ENCODE measurements around the gene LY6G6D. TPM values are rescaled to one million over a fixed set of nuclear protein-coding genes. Genes with fewer than 3 reads are reported as not detected.

LY6G6D gene
- total RNA-seq, 1 experiment from 2014 or later: not detected

DNA sequence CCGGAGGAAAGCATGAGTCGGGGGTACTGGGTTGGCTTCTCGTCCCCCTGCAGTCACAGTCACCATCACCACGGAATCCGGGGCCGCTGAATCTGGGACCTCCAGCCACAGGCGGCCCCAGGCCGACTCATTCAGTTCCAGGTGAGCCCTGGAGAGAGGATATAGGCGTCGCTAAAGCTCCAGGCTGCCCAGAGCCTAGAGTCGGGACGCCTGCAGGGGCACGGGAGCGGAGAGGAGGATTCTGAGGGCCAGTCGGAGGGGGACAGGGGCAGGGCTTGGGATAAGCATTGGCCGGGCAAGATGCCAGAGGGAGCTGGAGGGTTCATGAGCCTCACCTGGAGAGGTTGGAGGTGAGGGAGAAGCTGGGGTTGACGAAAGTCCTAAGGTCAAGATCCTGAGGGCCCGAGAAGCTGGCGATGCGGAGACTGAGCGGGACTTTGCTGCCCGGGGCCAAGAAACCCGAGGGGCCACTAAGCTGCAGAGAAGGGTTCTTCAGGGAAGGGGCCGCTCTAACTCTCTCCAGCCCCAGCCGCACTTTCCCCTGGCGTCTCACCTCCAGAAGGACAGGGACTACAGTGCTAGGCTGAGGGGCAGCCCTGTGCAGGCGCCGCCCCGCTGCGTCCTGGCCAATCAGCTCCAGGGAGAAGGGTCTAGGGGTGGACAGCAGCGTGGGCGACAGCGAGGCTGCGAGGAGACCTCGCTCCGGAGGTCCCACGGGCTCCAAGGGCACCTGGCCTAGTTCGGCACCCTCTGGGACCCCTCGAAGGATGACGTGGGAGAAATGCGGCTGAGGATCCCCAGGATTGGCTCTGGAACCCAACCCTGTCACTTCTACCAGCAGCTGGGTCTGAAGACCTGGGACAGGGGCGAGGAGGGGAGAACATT is 51.0 kb downstream of the LY6G6D start:
- CTCF ChIA-PET: interaction anchor here (0.6 kb wide), 1 partner anchor 47 kb away, joined by 3 read pairs; no protein-coding TSS in a partner anchor
- peaks cover 2% of the 10 kb centered on the region; the same call in 1 of the 2 replicates for H3K36me3 ChIP-seq (ENCODE audit: low read depth, low read length)
- H3K4me3 ChIP-seq (ENCODE audit: low read length): no peak overlapping the region
- H3K4me1 ChIP-seq (ENCODE audit: insufficient read depth, low read length): 0 out of 2 replicates have a peak, but pooled peaks cover 5% of the 10 kb centered on the region
- H3F3A ChIP-seq (ENCODE audit: low read length, unreplicated experiment): no peaks in the 10 kb centered on the region
- no peaks in the 10 kb centered on the region for H3K9me3 ChIP-seq (ENCODE audit: low read length)
- intact Hi-C loops (cut with micrococcal nuclease): loop anchor here (10.0 kb wide), 1 partner anchor 51 kb away; the partner anchor contains the start of gene LY6G6D
- ATAC-seq (no peak), DNase-seq (no peak)
- no TSS peak for BruUV-seq (replicated peaks)
- no peak overlapping the region for H2AFZ ChIP-seq (ENCODE audit: low read length)
- H3K27ac ChIP-seq (ENCODE audit: low read length): no peak overlapping the region
- H3K79me2 ChIP-seq (ENCODE audit: low read length): no peaks in the 10 kb centered on the region
- H4K20me1 ChIP-seq (ENCODE audit: low read length): no peaks in the 10 kb centered on the region
- POLR2A ChIA-PET (ENCODE audit: unreplicated experiment): no interaction called here
- H3K9ac ChIP-seq (ENCODE audit: low read length): no peak overlapping the region
- H3K27me3 ChIP-seq (ENCODE audit: low read length): no peaks in the 10 kb centered on the region
- H3K4me2 ChIP-seq (ENCODE audit: low read length): no peak overlapping the region
- TF ChIP-seq, protein P1, sequence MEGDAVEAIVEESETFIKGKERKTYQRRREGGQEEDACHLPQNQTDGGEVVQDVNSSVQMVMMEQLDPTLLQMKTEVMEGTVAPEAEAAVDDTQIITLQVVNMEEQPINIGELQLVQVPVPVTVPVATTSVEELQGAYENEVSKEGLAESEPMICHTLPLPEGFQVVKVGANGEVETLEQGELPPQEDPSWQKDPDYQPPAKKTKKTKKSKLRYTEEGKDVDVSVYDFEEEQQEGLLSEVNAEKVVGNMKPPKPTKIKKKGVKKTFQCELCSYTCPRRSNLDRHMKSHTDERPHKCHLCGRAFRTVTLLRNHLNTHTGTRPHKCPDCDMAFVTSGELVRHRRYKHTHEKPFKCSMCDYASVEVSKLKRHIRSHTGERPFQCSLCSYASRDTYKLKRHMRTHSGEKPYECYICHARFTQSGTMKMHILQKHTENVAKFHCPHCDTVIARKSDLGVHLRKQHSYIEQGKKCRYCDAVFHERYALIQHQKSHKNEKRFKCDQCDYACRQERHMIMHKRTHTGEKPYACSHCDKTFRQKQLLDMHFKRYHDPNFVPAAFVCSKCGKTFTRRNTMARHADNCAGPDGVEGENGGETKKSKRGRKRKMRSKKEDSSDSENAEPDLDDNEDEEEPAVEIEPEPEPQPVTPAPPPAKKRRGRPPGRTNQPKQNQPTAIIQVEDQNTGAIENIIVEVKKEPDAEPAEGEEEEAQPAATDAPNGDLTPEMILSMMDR (conservative IDR thresholded peaks at IDR 0.05; ENCODE audit: low read depth, low read length): no peak
- no peak for TF ChIP-seq EZH2 (IDR thresholded peaks at IDR 0.05; ENCODE audit: low read length, unreplicated experiment)
- no peak for TF ChIP-seq EZH2phosphoT487 (IDR thresholded peaks at IDR 0.05; ENCODE audit: borderline replicate concordance, low read length)
- no peaks in the 10 kb centered on the region for H3K9me2 ChIP-seq (replicated peaks; ENCODE audit: low read length)

DNA sequence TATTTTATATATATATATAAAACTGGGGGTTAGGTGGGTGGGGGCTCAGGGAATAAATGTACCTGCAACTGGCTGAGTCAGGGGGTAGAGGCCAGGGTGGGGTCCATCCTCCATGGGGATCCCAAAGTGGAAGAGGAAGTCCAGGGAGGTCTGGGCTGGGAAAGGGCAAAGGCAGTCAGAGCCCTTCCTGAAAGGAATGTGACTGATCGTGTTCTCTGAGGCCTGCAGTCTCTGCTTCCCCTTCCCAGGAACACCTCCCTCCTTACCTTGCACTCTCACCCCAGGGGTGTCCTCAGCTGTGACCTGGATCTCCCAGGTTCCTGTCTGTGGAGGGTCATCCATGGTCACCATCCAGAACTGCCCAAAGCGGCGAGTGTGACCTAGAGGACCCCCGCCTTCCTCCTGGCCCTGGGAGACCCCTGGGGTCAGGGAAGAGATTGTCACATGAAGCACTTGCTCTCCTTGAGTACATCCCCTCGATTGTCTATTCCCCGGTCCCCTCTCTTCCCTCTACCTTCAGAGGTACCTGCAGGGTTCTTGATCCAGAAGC is 52.0 kb downstream of the LY6G6D start:
- Histone ChIP-seq H3K27me3 (ENCODE audit: low read length) (no peaks in the 10 kb centered on the region), H3K4me2 (ENCODE audit: low read length) (no peak overlapping the region)
- no TSS peak for BruUV-seq (replicated peaks)

More for the DNA sequence above, 52.0 kb downstream of the LY6G6D start:
- Histone ChIP-seq H3K9ac (ENCODE audit: low read length) (no peak overlapping the region), H3K79me2 (ENCODE audit: low read length) (no peaks in the 10 kb centered on the region), H3K4me1 (ENCODE audit: insufficient read depth, low read length) (0 out of 2 replicates have a peak, but pooled peaks cover 5% of the 10 kb centered on the region), H3F3A (ENCODE audit: low read length, unreplicated experiment) (no peaks in the 10 kb centered on the region), H3K4me3 (ENCODE audit: low read length) (no peak overlapping the region), H4K20me1 (ENCODE audit: low read length) (no peaks in the 10 kb centered on the region), H3K27ac (ENCODE audit: low read length) (no peak overlapping the region), H3K9me3 (ENCODE audit: low read length) (no peaks in the 10 kb centered on the region), H3K36me3 (ENCODE audit: low read depth, low read length) (peaks cover 2% of the 10 kb centered on the region; the same call in 1 of the 2 replicates), H3K9me2 (replicated peaks; ENCODE audit: low read length) (no peaks in the 10 kb centered on the region), H2AFZ (ENCODE audit: low read length) (no peak overlapping the region)
- TF ChIP-seq EZH2 (IDR thresholded peaks at IDR 0.05; ENCODE audit: low read length, unreplicated experiment) (no peak), EZH2phosphoT487 (IDR thresholded peaks at IDR 0.05; ENCODE audit: borderline replicate concordance, low read length) (no peak)
- TF ChIP-seq, protein P1 (conservative IDR thresholded peaks at IDR 0.05; ENCODE audit: low read depth, low read length): no peak
- DNase-seq (no peak), ATAC-seq (no peak)
- ChIA-PET CTCF (no interaction called here), POLR2A (ENCODE audit: unreplicated experiment) (no interaction called here)
- intact Hi-C loops (cut with micrococcal nuclease): loop anchor here (10.0 kb wide), 1 partner anchor 52 kb away; the partner anchor contains the start of gene LY6G6D

Small RNA genes within 50 kb of the gene (microRNA-seq; reads per million reads assigned to microRNA genes)
- gene MIR4646 (ENCODE audit: unreplicated experiment): not detected

Other genes with a start within 250 kb of the LY6G6D start
- gene MICB, start 217.2 kb upstream of the LY6G6D start, total RNA-seq (2014; rRNA removed): 25.6 and 32.9 TPM in 2 replicates
- not detected in 2 replicates for gene MCCD1, start 186.4 kb upstream of the LY6G6D start, total RNA-seq (2014; rRNA removed)
- 410 and 465 TPM in 2 replicates for gene DDX39B, start 173.3 kb upstream of the LY6G6D start, total RNA-seq (2014; rRNA removed)
- 1.1 and 1.2 TPM in 2 replicates for gene ATP6V1G2, start 168.7 kb upstream of the LY6G6D start, total RNA-seq (2014; rRNA removed)
- 38.2 and 46.9 TPM in 2 replicates for gene NFKBIL1, start 167.7 kb upstream of the LY6G6D start, total RNA-seq (2014; rRNA removed)
- gene LTA, start 143.1 kb upstream of the LY6G6D start, total RNA-seq (2014; rRNA removed): not detected in 2 replicates
- not detected in 2 replicates for gene TNF, start 139.8 kb upstream of the LY6G6D start, total RNA-seq (2014; rRNA removed)
- gene LTB, start 132.9 kb upstream of the LY6G6D start, total RNA-seq (2014; rRNA removed): 1.5 TPM in 1 of 2 replicates, not detected in the other
- not detected in 2 replicates for gene LST1, start 129.1 kb upstream of the LY6G6D start, total RNA-seq (2014; rRNA removed)
- gene NCR3, start 122.3 kb upstream of the LY6G6D start, total RNA-seq (2014; rRNA removed): 0.26 TPM in 1 of 2 replicates, not detected in the other
- not detected in 2 replicates for gene AIF1, start 100.1 kb upstream of the LY6G6D start, total RNA-seq (2014; rRNA removed)
- 123 and 169 TPM in 2 replicates for gene PRRC2A, start 94.6 kb upstream of the LY6G6D start, total RNA-seq (2014; rRNA removed)
- 320 and 365 TPM in 2 replicates for gene BAG6, start 62.7 kb upstream of the LY6G6D start, total RNA-seq (2014; rRNA removed)
- 1.6 and 2.2 TPM in 2 replicates for gene APOM, start 59.5 kb upstream of the LY6G6D start, total RNA-seq (2014; rRNA removed)
- 26.3 and 33.2 TPM in 2 replicates for gene C6orf47, start 54.6 kb upstream of the LY6G6D start, total RNA-seq (2014; rRNA removed)
- gene GPANK1, start 50.4 kb upstream of the LY6G6D start, total RNA-seq (2014; rRNA removed): 11.8 and 14.9 TPM in 2 replicates
- 227 and 267 TPM in 2 replicates for gene CSNK2B, start 49.3 kb upstream of the LY6G6D start, total RNA-seq (2014; rRNA removed)
- 5.0 and 5.3 TPM in 2 replicates for gene LY6G5B, start 45.4 kb upstream of the LY6G6D start, total RNA-seq (2014; rRNA removed)
- 1.6 and 1.8 TPM in 2 replicates for gene LY6G5C, start 34.3 kb upstream of the LY6G6D start, total RNA-seq (2014; rRNA removed)
- gene ABHD16A, start 12.0 kb upstream of the LY6G6D start, total RNA-seq (2014; rRNA removed): 52.0 and 54.0 TPM in 2 replicates
- gene LY6G6F, start 8.5 kb upstream of the LY6G6D start, total RNA-seq (2014; rRNA removed): not detected in 2 replicates
- 0.22 TPM in 1 of 2 replicates, not detected in the other for gene LY6G6C, start 6.4 kb downstream of the LY6G6D start, total RNA-seq (2014; rRNA removed)
- not detected in 2 replicates for gene MPIG6B, start 8.0 kb downstream of the LY6G6D start, total RNA-seq (2014; rRNA removed)
- gene DDAH2, start 14.0 kb downstream of the LY6G6D start, total RNA-seq (2014; rRNA removed): 65.5 and 71.6 TPM in 2 replicates
- gene CLIC1, start 21.2 kb downstream of the LY6G6D start, total RNA-seq (2014; rRNA removed): 708 and 743 TPM in 2 replicates
- gene MSH5, start 24.7 kb downstream of the LY6G6D start, total RNA-seq (2014; rRNA removed): 22.7 and 23.0 TPM in 2 replicates
- gene SAPCD1, start 47.3 kb downstream of the LY6G6D start, total RNA-seq (2014; rRNA removed): 4.2 and 6.0 TPM in 2 replicates
- gene VWA7, start 62.0 kb downstream of the LY6G6D start, total RNA-seq (2014; rRNA removed): 0.98 and 1.9 TPM in 2 replicates
- 89.8 and 130 TPM in 2 replicates for gene VARS1, start 80.4 kb downstream of the LY6G6D start, total RNA-seq (2014; rRNA removed)
- 93.7 and 143 TPM in 2 replicates for gene LSM2, start 91.6 kb downstream of the LY6G6D start, total RNA-seq (2014; rRNA removed)
- gene HSPA1L, start 99.9 kb downstream of the LY6G6D start, total RNA-seq (2014; rRNA removed): 0.26 and 0.69 TPM in 2 replicates
- gene HSPA1A, start 100.2 kb downstream of the LY6G6D start, total RNA-seq (2014; rRNA removed): 269 and 324 TPM in 2 replicates
- 265 and 331 TPM in 2 replicates for gene HSPA1B, start 112.4 kb downstream of the LY6G6D start, total RNA-seq (2014; rRNA removed)
- gene NEU1, start 147.5 kb downstream of the LY6G6D start, total RNA-seq (2014; rRNA removed): 31.7 and 33.1 TPM in 2 replicates
- 3.5 and 4.9 TPM in 2 replicates for gene SLC44A4, start 163.6 kb downstream of the LY6G6D start, total RNA-seq (2014; rRNA removed)
- gene EHMT2, start 182.3 kb downstream of the LY6G6D start, total RNA-seq (2014; rRNA removed): 74.5 and 80.8 TPM in 2 replicates
- gene ZBTB12, start 186.7 kb downstream of the LY6G6D start, total RNA-seq (2014; rRNA removed): 5.4 and 8.6 TPM in 2 replicates
- gene C2, start 212.4 kb downstream of the LY6G6D start, total RNA-seq (2014; rRNA removed): 1.1 TPM in 1 of 2 replicates, not detected in the other
- gene CFB, start 230.7 kb downstream of the LY6G6D start, total RNA-seq (2014; rRNA removed): 0.86 TPM in 1 of 2 replicates, not detected in the other
- 132 and 142 TPM in 2 replicates for gene NELFE, start 243.6 kb downstream of the LY6G6D start, total RNA-seq (2014; rRNA removed)
- gene SKIC2, start 243.8 kb downstream of the LY6G6D start, total RNA-seq (2014; rRNA removed): 81.9 and 95.0 TPM in 2 replicates

Data from PC-3 (cell line).